ENCODE results near the gene IFIT3.

- no peak for TF ChIP-seq CTCF (IDR thresholded peaks at IDR 0.05)
- TF ChIP-seq EZH2 (IDR thresholded peaks at IDR 0.05) = no peak
Observed at GRCh38 chr10:89302625-89303024, 25.2 kb upstream of the IFIT3 start.

Measured in neural progenitor cell (in vitro differentiated cells).